Measurements from ENCODE around the gene MPPED2. TPM values are rescaled to one million over a fixed set of nuclear protein-coding genes. Genes with fewer than 3 reads are reported as not detected.

The MPPED2 gene
- total RNA-seq: not detected in 2 replicates

GRCh38 chr11:30586251-30587144 lies at the start of gene MPPED2:
MPPED2 (minus strand) TSS chr11:30586353; CDS start chr11:30580373, 5,980 bp downstream.

